HepG2 (cell line): Measurements from ENCODE around the gene RIMBP2. TPM values are rescaled to one million over a fixed set of nuclear protein-coding genes. Genes with fewer than 3 reads are reported as not detected.
A peak's percentile ranks its signal among the peaks of the same experiment; 100 is the strongest.

Source experiments
- ARNTL ChIP-seq: sonication (generic); formaldehyde crosslinking; IDR thresholded peaks from 2 replicates; pipeline ENCODE4 v1.4.0; 2020; ENCODE audit warnings: mild to moderate bottlenecking, missing genetic modification reagents
- CEBPG ChIP-seq: IDR thresholded peaks from 2 replicates; pipeline ENCODE4 v1.6.1; 2016
- ELF4 ChIP-seq: sonication (generic); formaldehyde crosslinking; IDR thresholded peaks from 2 replicates; pipeline ENCODE4 v1.5.0; 2020; ENCODE audit warnings: missing genetic modification reagents, mild to moderate bottlenecking, moderate library complexity, borderline replicate concordance
- KLF9 ChIP-seq: IDR thresholded peaks from 2 replicates; pipeline ENCODE4 v1.6.1; 2016; ENCODE audit warnings: low read depth
- NFYB ChIP-seq: sonication (generic); formaldehyde crosslinking; IDR thresholded peaks from 2 replicates; pipeline ENCODE4 v1.4.0; 2020; ENCODE audit warnings: missing genetic modification reagents
- PAWR ChIP-seq: sonication (generic); formaldehyde crosslinking; IDR thresholded peaks from 2 replicates; pipeline ENCODE4 v1.4.0; 2020; ENCODE audit warnings: missing genetic modification reagents, mild to moderate bottlenecking, borderline replicate concordance
- REST ChIP-seq, 2 experiments: IDR thresholded peaks; 2 replicates each; pipeline ENCODE4 v1.6.1; 2011 to 2012; ENCODE audit warnings: low read length in 2 of 2, borderline replicate concordance in 1 of 2, low read depth in 1 of 2, mild to moderate bottlenecking in 1 of 2, moderate library complexity in 1 of 2
- TOPORS ChIP-seq: sonication (generic); formaldehyde crosslinking; IDR thresholded peaks from 2 replicates; pipeline ENCODE4 v1.8.0; 2023; ENCODE audit warnings: mild to moderate bottlenecking, missing genetic modification reagents
- TP53 ChIP-seq: sonication (generic); formaldehyde crosslinking; conservative IDR thresholded peaks from 2 replicates; pipeline ENCODE4 v1.4.0; 2020; ENCODE audit warnings: missing genetic modification reagents
- WIZ ChIP-seq: sonication (generic); formaldehyde crosslinking; IDR thresholded peaks from 2 replicates; pipeline ENCODE4 v1.5.1; 2020; ENCODE audit warnings: mild to moderate bottlenecking, missing genetic modification reagents
- ZMAT3 ChIP-seq: sonication (generic); formaldehyde crosslinking; conservative IDR thresholded peaks from 2 replicates; pipeline ENCODE4 v1.7.0; 2021; ENCODE audit warnings: missing genetic modification reagents
- ZNF382 ChIP-seq: sonication (generic); formaldehyde crosslinking; IDR thresholded peaks from 2 replicates; pipeline ENCODE4 v1.5.0; 2020; ENCODE audit warnings: missing genetic modification reagents, mild to moderate bottlenecking, borderline replicate concordance
- ZNF430 ChIP-seq: sonication (generic); formaldehyde crosslinking; IDR thresholded peaks from 2 replicates; pipeline ENCODE4 v1.9.0; 2021; ENCODE audit warnings: mild to moderate bottlenecking, missing genetic modification reagents
- ZNF550 ChIP-seq: sonication (generic); formaldehyde crosslinking; IDR thresholded peaks from 2 replicates; pipeline ENCODE4 v1.4.0; 2020; ENCODE audit warnings: mild to moderate bottlenecking, missing genetic modification reagents, borderline replicate concordance
- ZNF644 ChIP-seq: IDR thresholded peaks from 2 replicates; pipeline ENCODE4 v1.6.1; 2016; ENCODE audit warnings: low read depth
- ZNF687 ChIP-seq: sonication (generic); formaldehyde crosslinking; IDR thresholded peaks from 2 replicates; pipeline ENCODE4 v1.5.1; 2020; ENCODE audit warnings: mild to moderate bottlenecking, missing genetic modification reagents, moderate library complexity
- ZNF800 ChIP-seq: sonication (generic); formaldehyde crosslinking; IDR thresholded peaks from 2 replicates; pipeline ENCODE4 v1.4.0; 2020; ENCODE audit warnings: missing genetic modification reagents
- ZSCAN9 ChIP-seq: IDR thresholded peaks from 2 replicates; pipeline ENCODE4 v1.6.1; 2016; ENCODE audit warnings: borderline replicate concordance
- polyA plus RNA-seq, 8 experiments: library from polyadenylated mRNA; depleted of rRNA in 3 of 8; stranded (reverse) in 7 of 8; unstranded in 1 of 8; fragments of >200 nt; fragmentation: Illumina TruSeq in 4 of 8; extraction: Trizol in 4 of 8; gene quantifications; 2 replicates each; pipeline versions ENCODE4 v1.2.1 to v1.2.3, GENCODE V29; 2011 to 2016; ENCODE audit warnings: low read depth in 4 of 8, missing spikeins in 1 of 8, mixed read lengths in 1 of 8; ENCODE audit not compliant: insufficient read depth in 1 of 8
- total RNA-seq, 5 experiments: library from RNA; depleted of rRNA; stranded (reverse); fragments of >200 nt; fragmentation: Illumina TruSeq; extraction: Trizol; gene quantifications; 2 replicates each; pipeline ENCODE4 v1.2.3, GENCODE V29; 2016; ENCODE audit warnings: low read depth in 1 of 5

RIMBP2 gene
- total and polyA plus RNA-seq, 2 of the 13 experiments (the other 11 are each of a cell fraction or from before 2014, with no cell fraction given): 0.03 TPM; not detected in 1

- TF ChIP-seq REST (IDR thresholded peaks at IDR 0.05; ENCODE audit: borderline replicate concordance in 1 of 2, low read depth in 1 of 2, low read length in 2 of 2): no peak
- no peak for TF ChIP-seq ZNF382
- TF ChIP-seq ZNF687: no peak
- TF ChIP-seq WIZ (CRISPR knock-in tag): peak; percentile 81
- TF ChIP-seq ZMAT3: no peak
- TF ChIP-seq CEBPG (CRISPR knock-in tag): no peak
- no peak for TF ChIP-seq ZNF430 (CRISPR knock-in tag)
- no peak for TF ChIP-seq ZSCAN9 (CRISPR knock-in tag)
- no peak for TF ChIP-seq KLF9 (CRISPR knock-in tag)
- no peak for TF ChIP-seq ZNF550 (CRISPR knock-in tag)
- no peak for TF ChIP-seq NFYB (CRISPR knock-in tag)
- TF ChIP-seq TP53: no peak
- no peak for TF ChIP-seq ZNF800
- no peak for TF ChIP-seq ARNTL (CRISPR knock-in tag)
- TF ChIP-seq ZNF644 (CRISPR knock-in tag): no peak
- TF ChIP-seq ELF4 (CRISPR knock-in tag): peak; percentile 59; the same call in 1 of the 2 replicates
- TF ChIP-seq TOPORS (CRISPR knock-in tag): 0 out of 2 replicates have a peak, but pooled peaks have one; percentile 34
- no peak for TF ChIP-seq PAWR (CRISPR knock-in tag)
Measured at GRCh38 chr12:130754234-130754901, 38.3 kb upstream of the RIMBP2 start (continued).
